GM11168 (cell line): ENCODE measurements around the gene TMEM119.
"Not testable (repeated sequence)": the region's sequence is repeated elsewhere in the genome, so short reads cannot be mapped to it uniquely, and the experiment has no call there.

Experiments
- in situ Hi-C: fragments of 300-500 bp; cut with MboI; formaldehyde crosslinking; loops from one replicate; pipeline ENCODE4 v1.12.0; 2022; ENCODE audit warnings: low sequenced_read_pairs; ENCODE audit not compliant: unreplicated experiment

Gene TMEM119

DNA sequence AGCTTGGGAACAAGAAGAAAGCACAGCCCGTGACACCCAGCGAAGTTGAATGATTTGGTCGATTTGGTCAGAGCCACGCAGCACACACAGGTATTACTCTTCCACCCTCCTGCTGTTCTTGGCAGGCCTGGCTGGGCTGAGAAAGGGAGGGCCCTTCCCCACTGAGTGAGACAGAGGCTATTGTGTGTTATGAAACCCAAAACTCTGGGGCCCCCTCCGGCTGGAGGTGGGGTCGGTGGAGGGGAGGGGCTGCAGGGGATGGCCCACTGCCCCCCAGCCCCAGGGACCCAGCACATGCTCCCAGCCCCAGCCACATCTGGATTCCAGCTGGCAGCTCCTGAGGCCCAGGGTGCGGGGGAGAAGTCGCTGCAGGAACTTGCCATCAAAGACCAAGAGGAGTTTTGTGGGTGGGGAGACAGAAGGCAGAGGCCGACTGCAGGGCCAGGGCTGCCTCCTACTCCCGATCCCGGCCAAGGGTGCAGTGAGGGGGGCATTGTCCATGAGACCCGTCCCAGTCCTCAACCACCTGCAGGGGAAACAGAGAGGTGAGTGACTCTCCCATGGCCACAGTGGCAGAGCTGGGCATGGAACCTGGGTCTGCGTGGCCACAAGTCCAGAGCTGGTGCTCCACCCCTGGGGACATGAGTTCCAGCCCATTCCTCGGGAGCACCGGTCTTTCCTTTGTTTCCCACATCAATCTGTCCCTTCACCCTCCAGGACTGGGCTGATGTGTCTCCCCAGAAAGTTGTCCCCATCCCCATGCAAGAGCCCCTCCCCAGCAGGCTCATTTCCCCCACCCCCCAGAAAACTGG is 8.7 kb downstream of the TMEM119 start:
- in situ Hi-C loops: no loop called here

DNA sequence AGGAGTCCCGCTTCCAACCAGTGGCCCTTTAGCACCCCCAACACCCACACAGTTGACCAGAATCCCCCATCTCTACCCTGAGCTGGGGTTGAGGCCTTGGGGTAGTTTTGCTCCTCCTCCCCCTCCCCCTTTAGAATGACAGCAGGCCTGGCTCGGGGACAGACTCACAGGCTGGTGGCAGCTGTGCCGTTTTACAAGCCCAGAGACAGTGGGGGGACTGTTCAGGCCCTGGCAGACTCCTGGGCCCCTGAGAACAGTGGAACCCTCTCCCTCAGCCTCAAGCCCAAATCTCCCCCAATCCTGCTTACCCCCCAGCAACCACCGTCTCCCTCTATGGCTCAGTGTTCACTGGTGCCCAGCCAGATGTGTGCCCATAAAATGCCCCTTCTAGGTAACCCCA is 10.1 kb downstream of the TMEM119 start:
- in situ Hi-C loops: no loop called here

DNA sequence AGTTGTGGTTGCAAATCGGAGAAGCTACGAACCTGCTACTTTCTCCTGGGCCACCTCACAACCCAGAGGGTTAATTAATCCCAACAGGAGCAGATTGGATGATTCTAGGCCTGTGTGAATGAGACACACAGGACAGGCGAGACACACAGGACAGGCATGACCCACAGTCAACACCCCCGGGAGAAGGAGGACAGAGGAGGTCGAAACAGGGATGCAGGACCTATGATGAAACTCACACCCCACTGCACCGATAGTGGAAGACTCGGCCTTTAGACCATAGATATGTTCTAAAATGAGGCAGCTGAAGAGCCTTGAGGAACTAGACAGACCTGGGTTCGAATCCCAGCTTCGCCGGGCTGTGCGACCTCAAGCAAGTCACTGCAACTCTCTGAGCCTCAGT is 11.6 kb downstream of the TMEM119 start:
- in situ Hi-C loops: no loop called here

DNA sequence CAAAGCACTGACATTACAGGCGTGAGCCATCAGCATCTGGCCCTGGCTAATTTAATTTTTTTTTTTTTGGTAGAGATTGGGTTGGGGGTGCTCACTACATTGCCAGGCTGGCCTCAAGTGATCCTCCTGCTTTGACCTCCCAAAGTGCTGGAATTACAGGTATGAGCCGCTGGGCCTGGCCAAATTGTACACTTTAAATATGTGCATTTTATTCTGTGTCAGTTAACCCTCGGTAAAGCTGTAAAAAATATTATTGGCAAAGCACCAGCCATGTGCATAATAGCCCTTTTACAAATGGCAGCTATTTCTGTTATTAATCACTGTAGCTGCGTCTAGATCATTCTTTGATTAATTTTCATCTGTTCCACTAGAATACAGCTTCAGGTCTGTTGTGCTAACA is 12.0 kb downstream of the TMEM119 start:
- in situ Hi-C loops: no loop called here

DNA sequence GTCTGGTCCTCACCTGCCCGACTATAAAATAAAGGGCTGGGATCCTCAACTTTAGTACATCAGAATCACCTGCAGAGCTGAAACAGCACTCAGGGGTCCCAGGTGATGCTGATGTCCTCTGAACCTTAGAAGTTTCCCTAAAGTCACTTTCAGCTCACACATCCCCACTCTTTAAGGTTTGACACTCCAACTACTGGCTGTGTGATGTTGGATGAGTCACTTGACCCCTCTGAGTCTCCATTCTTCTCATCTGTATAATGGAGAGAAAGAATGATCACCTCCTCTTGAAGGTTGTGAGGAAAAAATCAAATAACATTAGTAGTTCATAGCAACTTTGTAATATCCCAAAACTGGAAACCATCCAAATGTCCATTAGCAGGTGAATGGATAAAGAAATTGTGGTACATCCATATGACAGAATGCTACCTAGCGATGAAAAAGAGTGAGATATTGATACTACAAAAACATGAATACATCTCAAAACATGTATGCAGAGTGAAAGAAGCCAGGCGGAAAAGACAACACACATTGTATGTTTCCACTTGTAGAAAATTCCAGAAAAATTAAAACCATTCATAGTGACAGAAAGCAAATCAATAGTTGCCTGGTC is 13.3 kb downstream of the TMEM119 start:
- in situ Hi-C loops: no loop called here

DNA sequence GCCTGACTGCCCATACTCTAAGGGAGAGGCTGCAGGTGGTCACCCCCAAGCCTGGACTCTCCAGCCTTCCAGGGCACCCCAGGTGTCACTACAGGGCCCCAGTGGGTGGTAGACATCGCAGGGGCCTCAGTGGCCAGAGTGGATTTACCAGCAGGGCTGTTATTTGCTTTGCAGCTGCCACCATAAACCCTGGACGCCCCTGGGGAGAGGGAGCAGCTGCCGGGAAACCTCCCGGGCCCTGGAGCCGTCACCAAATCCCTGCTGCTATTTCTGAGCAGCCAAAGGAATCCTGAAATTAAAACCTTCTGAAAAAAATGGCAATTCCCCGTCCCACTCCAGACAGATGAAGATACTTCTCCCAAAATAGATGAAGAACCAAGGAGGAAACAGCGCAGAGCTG is 13.9 kb downstream of the TMEM119 start:
- in situ Hi-C loops: no loop called here

DNA sequence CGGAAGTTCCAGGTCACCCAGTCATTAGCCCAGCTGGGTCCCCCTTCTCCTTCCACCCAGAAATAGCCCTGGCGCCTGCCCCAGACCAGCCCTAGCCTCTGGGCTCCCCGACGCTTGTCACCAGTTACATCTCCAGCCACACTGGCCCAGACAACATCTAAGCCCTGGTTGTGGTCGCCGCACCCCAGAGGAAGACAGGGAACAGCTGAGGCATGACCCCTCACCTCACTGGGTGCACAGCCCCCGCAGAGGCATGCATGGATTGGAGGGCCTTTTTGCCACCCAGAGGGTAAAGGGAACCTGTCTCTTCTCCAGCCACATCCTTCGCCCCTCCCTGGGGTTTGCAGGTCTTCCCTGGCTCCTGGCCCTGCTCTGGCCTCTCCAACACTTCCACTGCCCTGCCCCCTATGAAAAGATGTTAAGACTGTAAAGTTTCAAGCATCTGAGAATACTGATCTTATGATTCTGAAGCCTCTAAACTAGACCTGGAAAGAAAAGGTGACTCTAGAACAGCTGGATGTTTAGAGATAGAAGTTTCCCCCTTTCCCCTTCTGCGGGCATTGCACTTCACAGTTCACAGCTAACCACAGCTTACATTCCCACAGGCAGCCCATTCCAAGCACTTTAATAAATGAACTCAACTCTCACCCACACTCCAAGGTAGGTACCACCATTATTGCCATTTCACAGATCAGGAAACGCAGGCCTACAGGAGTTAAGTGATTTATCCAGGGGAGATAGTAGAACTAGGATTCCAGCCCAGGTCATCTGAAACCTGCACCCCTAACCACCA is 14.7 kb downstream of the TMEM119 start:
- in situ Hi-C loops: no loop called here

DNA sequence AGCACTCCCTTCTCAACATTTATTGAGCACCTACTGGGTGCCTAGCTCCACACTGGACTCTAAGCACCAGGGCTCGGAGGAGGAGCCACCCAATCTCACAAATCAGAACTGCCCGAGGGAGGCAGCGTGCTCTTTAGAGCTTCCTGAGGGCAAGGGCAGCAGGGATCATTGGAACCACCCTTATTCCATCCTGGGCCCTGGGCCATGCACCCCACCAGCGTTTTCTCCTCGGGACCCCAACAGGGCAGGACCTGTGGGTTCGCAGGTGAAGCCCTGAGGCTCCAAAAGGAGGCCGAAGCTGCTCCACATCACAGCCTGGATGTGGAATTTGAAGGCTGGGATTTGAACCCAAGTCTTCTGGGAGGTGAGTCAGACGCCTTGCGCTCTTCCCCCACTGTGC is 15.4 kb downstream of the TMEM119 start:
- in situ Hi-C loops: no loop called here

DNA sequence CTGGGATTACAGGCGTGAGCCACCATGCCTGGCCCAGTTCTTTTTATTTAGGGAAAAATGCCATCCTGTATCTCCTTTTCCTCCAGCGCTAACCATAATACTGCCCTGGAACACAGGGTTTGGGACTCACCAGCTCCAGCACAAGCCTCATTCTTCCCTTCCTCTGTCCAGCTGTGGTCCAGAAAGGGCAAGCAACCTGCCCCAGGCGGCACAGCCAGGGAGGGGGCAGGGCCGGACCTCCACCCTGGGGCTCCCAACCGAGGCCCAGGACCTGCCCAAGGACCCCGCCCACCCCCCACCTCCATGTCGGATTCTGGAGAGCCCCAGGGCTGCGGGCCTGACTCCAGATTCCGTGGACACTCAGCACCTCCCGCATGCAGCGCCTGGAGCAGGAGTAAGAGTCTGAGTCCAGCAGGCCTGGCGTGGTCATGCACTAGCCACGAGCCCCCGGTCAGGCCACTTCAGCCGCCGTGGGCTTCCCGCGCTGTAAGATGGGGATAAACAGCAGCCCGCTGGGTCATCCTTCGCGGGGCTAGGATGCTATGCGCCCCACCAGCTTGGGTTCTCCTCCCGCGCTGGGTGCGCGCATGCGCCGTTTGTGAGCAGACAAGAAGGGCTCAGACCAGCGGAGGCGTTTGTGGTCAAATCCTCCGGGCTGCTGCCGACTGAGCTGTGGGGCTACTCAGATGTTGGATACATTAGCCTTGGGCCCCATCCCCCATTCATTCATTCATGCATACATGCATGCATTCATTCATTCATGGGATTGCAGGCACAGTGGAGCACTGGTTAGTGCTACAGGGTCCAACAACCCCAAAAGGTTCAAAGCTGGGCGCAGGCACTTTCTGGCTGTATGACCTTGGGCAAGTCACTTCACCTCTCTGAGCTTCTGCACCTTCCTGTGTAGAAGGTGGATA is 16.3 kb downstream of the TMEM119 start:
- in situ Hi-C loops: no loop called here

DNA sequence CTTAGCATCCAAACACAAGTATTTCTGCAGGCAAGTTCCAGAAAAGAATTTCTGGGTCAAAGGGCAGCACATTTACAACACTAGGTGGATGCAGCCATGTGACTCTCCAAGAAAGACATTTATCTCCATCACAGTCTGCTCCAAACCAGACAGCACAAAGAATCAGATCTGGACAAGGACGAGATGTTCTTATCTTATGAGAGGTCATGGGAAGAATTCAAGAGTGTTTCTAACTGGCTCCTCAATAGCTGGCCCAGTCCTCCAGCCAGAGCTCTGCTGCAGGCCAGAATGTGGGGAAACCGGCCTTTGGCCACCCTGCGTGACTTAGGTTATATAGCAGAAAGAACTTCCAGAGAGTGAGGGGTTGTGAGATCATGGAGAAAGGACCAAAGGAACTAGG is 17.4 kb downstream of the TMEM119 start:
- in situ Hi-C loops: no loop called here

DNA sequence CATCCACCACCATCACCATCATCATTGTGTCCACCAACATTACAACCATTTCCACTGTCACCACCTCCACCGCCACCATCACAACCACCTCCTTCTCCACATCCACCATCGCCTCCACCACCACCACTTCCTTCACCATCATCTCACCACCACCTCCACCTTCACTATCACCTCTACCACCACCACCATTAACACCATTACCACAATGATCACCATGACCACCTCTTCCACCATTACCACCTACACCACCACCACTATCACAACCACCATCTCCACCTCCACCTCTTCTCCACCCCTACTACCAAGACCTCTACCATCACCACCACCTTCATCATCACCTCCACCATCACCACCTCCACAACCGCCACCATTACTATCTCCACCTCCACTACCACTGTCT is 19.1 kb downstream of the TMEM119 start:
- in situ Hi-C loops: no loop called here

DNA sequence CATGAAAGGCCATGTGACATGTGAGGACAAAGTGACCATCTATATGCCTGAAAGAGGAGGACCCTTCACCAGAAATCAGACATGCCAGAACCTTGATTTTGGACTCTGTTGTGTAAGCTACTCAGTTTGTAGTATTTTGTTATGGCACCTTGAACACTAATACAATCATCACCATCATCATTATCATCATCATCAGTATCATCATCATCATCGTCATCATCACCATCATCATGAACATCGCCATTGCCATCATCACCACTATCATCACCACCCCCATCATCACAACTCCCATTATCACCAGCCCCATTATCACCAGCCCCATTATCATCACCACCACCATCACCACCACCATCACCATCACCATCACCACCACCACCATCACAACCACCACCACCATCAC is 19.6 kb downstream of the TMEM119 start:
- in situ Hi-C loops: no loop called here

DNA sequence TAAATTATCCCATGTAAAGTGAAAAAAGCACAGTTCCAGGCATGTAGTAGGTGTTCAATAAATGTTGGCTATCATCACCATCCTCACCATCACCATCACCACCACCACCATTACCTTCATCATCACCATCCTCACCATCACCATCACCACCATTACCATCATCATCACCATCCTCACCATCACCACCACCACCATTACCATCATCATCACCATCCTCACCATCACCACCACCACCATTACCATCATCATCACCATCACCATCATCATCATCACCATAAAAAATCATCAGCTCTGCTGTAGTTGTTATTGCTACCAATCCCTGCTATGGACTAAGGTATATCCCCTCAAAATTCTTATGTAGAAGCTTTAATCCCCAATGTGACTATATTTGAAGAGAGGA is 20.4 kb downstream of the TMEM119 start:
- in situ Hi-C loops: no loop called here

DNA sequence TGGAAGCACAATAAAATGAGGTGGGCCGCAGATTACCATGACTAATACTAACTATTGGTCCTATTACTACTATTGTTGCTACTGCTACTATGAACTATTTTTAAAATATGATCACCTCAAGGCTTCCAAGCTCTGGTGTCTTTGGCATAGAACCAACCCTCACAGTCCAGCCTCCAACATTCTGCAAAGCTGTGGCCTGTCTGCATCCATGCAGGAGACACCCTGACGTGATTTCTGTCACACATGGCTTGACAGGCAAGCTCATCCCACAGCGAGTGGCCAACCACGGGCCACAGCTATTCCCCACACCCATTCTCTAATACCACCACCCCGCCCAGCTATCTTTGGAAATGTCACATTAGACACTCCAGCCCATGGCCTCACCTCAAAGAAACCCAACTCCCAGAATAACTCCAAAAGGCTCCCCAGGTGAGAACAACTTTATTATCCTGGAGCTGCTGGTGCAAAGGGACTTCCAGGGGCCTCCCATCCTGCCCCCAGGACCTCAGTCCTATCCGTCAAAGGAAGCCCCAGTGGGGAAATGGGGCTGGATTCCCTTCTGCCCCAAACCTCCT is 21.1 kb downstream of the TMEM119 start:
- in situ Hi-C loops: no loop called here

DNA sequence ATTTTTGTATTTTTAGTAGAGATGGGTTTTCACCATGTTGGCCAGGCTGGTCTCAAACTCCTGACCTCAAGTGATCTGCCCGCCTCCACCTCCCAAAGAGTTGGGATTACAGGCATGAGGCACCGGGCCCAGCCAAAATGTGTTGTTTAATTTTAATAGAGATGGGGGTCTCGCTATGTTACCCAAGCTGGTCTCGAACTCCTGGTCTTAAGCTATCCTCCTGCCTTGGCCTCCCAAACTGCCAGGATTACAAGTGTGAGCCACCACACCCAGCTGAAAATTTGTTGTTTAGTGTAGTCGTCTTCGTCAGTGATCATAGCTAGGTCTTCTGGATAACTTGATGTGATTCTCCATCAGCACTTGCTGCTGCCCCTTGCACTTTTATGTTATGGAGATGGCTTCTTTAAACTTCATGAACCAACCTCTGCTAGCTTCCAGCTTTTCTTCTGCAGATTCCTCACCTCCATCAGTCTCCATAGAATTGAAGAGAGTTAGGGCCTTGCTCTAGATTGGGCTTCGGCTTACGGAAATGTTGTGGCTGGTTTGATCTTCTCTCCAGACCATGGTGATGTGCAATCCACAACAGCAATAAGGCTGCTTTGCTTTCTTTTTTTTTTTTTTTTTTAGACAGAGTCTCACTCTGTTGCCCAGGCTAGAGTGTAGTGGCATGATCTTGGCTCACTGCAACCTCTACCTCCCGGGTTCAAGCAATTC is 22.5 kb downstream of the TMEM119 start:
- in situ Hi-C loops: no loop called here

DNA sequence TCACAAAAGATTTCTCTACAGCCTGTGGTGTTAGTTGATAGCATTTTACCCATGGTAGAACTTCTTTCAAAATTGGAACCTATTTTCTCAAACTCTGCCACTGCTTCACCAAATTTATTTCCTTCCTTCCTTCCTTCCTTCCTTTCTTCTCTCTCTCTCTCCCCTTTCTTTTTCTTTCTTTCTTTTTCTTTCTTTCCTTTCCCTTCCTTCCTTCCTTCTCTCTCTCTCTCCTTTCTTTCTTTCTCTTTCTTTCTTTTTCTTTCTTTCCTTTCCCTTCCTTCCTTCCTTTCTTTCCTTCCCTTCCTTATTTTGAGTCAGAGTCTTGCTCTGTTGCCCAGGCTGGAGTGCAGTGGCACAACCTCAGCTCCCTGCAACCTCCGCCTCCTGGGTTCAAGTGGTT is 23.6 kb downstream of the TMEM119 start:
- in situ Hi-C loops: not testable (repeated sequence)

DNA sequence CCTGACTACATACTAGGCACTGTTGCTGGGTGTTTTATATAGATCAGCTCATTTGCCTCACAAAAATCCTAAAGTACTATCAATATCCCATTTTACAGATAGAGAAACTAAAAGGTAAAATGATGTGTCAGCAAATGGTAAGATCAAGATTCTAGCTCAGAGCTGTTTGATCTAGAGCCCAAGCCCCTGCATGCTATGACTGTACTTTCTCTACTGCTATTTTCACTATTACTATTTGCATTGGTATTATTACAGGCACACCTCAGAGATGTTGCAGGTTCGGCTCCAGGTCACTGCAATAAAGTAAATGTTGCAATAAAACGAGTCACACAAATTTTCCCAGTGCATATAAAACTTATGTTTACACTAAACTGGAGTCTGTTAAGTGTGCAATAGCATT is 24.6 kb downstream of the TMEM119 start:
- in situ Hi-C loops: no loop called here

DNA sequence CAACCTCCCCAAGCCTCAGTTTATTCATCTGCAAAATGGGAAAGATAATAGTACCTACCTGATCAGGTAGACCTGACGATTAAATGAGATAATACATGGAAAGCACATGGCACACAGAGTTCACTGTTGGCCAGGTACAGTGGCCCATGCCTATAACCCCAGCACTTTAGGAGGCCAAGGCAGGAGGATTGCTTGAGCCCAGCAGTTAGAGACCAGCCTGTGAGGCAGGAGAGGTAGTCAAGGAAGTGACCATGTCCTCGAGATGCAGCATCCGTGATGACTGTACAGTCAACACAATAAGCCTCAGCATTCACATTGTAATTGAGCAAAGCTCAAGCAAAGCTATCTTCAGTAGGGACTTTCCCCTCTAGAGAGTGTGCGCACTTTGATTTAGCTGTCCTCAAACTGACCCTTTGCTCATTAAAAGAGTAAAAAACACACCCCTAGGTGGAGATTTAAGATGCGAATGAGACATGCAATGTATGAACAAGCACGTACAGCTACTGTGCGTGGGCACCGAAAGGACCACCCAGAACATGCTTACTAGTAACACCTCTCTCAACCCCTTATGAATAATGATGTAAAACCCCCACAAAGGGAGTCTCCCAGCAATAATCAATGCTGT is 25.6 kb downstream of the TMEM119 start:
- in situ Hi-C loops: no loop called here

DNA sequence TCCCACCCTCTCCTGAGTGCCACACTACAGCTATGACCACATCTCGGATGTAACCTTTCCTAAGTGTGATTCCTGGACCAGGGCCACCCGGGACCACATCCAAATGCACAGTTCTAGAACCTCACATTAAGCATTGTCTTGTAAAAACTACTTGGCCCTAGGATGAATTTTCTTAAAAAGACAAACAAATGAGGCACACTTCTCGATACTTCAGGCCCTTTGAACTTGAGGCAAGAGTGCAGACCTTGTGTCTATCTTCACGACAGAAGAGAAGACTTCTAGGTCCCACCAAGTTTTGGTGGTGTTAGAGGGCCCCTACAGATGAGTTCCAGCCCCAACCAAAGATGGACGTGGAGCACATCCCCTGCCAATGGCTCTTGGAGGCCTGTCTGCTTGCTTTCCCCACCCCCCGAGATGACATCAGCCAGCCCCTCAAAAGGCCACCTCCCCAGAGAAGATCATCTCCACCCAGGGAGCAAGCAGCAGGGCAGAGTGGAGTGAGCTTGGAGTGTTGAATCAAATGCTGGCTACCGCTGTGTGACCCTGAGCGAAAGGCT is 26.2 kb downstream of the TMEM119 start:
- in situ Hi-C loops: no loop called here
